ENCODE measurements around the gene CHD6. TPM values are rescaled to one million over a fixed set of nuclear protein-coding genes. Genes with fewer than 3 reads are reported as not detected.

Gene CHD6
- total and polyA plus RNA-seq, 4 donors: 31.5 to 81.0 (median 49.7) TPM

- no peak for DNase-seq (ENCODE audit: low read depth in 4 of 6, low spot score in 6 of 6)
- H3K36me3 ChIP-seq (ENCODE audit: control insufficient read depth, insufficient read depth, low read length): no peaks in the 10 kb centered on the region
- WGBS (ENCODE audit: insufficient coverage): 78% methylated on average over 1 of the region's 1 CpG
- no peaks in the 10 kb centered on the region for H3K9me3 ChIP-seq (ENCODE audit: control insufficient read depth, insufficient read depth, low read length)
- no peak overlapping the region for H3K27ac ChIP-seq (ENCODE audit: low read depth, low read length)
- H3K4me1 ChIP-seq (ENCODE audit: control insufficient read depth, insufficient read depth, low read length): peaks cover 17% of the 10 kb centered on the region
- no peak overlapping the region for H3K4me3 ChIP-seq (ENCODE audit: low read depth, low read length)
- H3K27me3 ChIP-seq (ENCODE audit: control insufficient read depth, insufficient read depth, low read length): no peaks in the 10 kb centered on the region
Observed at GRCh38 chr20:41615110-41615509, 3.1 kb downstream of the CHD6 start.

DNA sequence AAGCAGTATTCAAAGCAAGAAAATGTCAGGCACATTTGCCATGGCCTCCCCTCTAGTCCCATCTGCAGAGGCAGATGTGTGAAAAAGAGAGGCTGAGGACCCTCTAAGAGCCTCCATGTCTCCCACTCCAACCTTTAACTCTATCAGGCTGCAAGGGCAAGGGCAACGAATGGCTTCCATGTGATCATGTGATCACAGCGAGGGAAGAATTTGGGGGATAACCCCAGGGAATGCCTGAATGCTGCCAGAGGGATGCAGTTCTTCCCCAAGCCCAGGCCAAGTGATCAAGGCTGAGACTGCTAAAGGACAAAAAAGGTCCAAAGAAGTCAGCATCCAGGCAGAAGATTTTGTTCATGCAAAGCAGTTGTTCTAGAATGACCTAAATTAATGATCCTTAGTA lies 4.9 kb downstream of the CHD6 start:
- H3K27ac ChIP-seq (ENCODE audit: low read depth, low read length): no peak overlapping the region
- WGBS (ENCODE audit: insufficient coverage): 73% methylated on average over 2 of the region's 2 CpGs
- H3K4me1 ChIP-seq (ENCODE audit: control insufficient read depth, insufficient read depth, low read length): peaks cover 9% of the 10 kb centered on the region
- no peaks in the 10 kb centered on the region for H3K9me3 ChIP-seq (ENCODE audit: control insufficient read depth, insufficient read depth, low read length)
- H3K27me3 ChIP-seq (ENCODE audit: control insufficient read depth, insufficient read depth, low read length): no peaks in the 10 kb centered on the region
- no peak for DNase-seq (ENCODE audit: low read depth in 4 of 6, low spot score in 6 of 6)
- no peak overlapping the region for H3K4me3 ChIP-seq (ENCODE audit: low read depth, low read length)
- H3K36me3 ChIP-seq (ENCODE audit: control insufficient read depth, insufficient read depth, low read length): no peaks in the 10 kb centered on the region

DNA sequence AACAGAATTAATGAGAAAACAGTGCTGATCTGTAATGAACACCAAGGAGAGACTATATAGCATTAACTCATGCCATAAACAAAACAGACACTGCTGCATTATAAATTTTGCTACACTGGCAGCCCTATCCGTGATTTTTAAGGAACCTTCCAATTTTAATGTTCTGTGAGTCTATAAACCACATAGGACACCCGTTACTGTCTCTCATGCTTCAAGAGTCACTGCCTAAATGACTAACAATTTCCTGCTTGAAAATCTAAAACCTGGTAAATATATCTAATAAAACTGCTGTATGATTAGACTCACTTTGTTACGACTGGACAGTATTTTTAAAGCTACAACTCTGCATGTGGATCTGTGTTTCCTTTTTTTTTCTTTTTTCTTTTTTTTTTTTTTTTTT lies 8.7 kb downstream of the CHD6 start:
- no peaks in the 10 kb centered on the region for H3K9me3 ChIP-seq (ENCODE audit: control insufficient read depth, insufficient read depth, low read length)
- H3K4me1 ChIP-seq (ENCODE audit: control insufficient read depth, insufficient read depth, low read length): peaks cover 4% of the 10 kb centered on the region
- H3K4me3 ChIP-seq (ENCODE audit: low read depth, low read length): no peak overlapping the region
- H3K36me3 ChIP-seq (ENCODE audit: control insufficient read depth, insufficient read depth, low read length): no peaks in the 10 kb centered on the region
- DNase-seq (ENCODE audit: low read depth in 4 of 6, low spot score in 6 of 6): no peak
- no peak overlapping the region for H3K27ac ChIP-seq (ENCODE audit: low read depth, low read length)
- H3K27me3 ChIP-seq (ENCODE audit: control insufficient read depth, insufficient read depth, low read length): no peaks in the 10 kb centered on the region
- WGBS (ENCODE audit: insufficient coverage): 58% methylated on average over 2 of the region's 3 CpGs

GRCh38 chr20:41608606-41609005 lies 9.6 kb downstream of the CHD6 start:
- no CpG with 5 or more reads among the region's 2 CpGs for WGBS (ENCODE audit: insufficient coverage)
- no peaks in the 10 kb centered on the region for H3K9me3 ChIP-seq (ENCODE audit: control insufficient read depth, insufficient read depth, low read length)
- peaks cover 4% of the 10 kb centered on the region for H3K4me1 ChIP-seq (ENCODE audit: control insufficient read depth, insufficient read depth, low read length)

GRCh38 chr20:41607791-41608190 lies 10.4 kb downstream of the CHD6 start:
- Histone ChIP-seq H3K4me1 (ENCODE audit: control insufficient read depth, insufficient read depth, low read length) (no peaks in the 10 kb centered on the region), H3K36me3 (ENCODE audit: control insufficient read depth, insufficient read depth, low read length) (no peaks in the 10 kb centered on the region), H3K4me3 (ENCODE audit: low read depth, low read length) (no peak overlapping the region), H3K27ac (ENCODE audit: low read depth, low read length) (no peak overlapping the region), H3K27me3 (ENCODE audit: control insufficient read depth, insufficient read depth, low read length) (no peaks in the 10 kb centered on the region), H3K9me3 (ENCODE audit: control insufficient read depth, insufficient read depth, low read length) (no peaks in the 10 kb centered on the region)
- WGBS (ENCODE audit: insufficient coverage): no CpG with 5 or more reads among the region's 1 CpG
- DNase-seq (ENCODE audit: low read depth in 4 of 6, low spot score in 6 of 6): no peak

More at GRCh38 chr20:41608606-41609005, 9.6 kb downstream of the CHD6 start:
- Histone ChIP-seq H3K36me3 (ENCODE audit: control insufficient read depth, insufficient read depth, low read length) (no peaks in the 10 kb centered on the region), H3K27me3 (ENCODE audit: control insufficient read depth, insufficient read depth, low read length) (no peaks in the 10 kb centered on the region), H3K27ac (ENCODE audit: low read depth, low read length) (no peak overlapping the region), H3K4me3 (ENCODE audit: low read depth, low read length) (no peak overlapping the region)
- DNase-seq (ENCODE audit: low read depth in 4 of 6, low spot score in 6 of 6): no peak

DNA sequence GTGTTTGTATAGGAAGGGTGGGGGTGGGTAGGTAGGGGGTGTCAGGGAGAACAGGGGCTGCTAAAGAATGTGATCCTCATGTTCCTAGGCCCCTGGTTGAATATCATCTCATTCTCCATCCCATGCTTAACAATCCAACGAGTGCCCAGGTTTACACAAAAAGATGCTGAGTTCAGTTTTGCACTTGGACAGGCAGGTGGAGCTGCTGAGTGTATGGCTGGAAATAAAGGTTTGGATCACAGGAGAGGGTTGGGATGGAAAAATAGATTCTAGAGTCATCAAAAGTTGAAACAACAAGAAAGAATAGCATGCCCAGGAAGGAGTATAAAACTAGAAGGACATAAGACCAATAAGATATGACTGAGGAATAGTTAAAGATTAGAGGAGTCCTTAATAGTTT lies 14.2 kb downstream of the CHD6 start:
- Histone ChIP-seq H3K36me3 (ENCODE audit: control insufficient read depth, insufficient read depth, low read length) (no peaks in the 10 kb centered on the region), H3K27me3 (ENCODE audit: control insufficient read depth, insufficient read depth, low read length) (no peaks in the 10 kb centered on the region), H3K27ac (ENCODE audit: low read depth, low read length) (no peak overlapping the region), H3K4me3 (ENCODE audit: low read depth, low read length) (no peak overlapping the region), H3K9me3 (ENCODE audit: control insufficient read depth, insufficient read depth, low read length) (peaks cover 10% of the 10 kb centered on the region), H3K4me1 (ENCODE audit: control insufficient read depth, insufficient read depth, low read length) (peaks cover 3% of the 10 kb centered on the region)
- DNase-seq (ENCODE audit: low read depth in 4 of 6, low spot score in 6 of 6): no peak
- WGBS (ENCODE audit: insufficient coverage): no CpG with 5 or more reads among the region's 1 CpG

DNA sequence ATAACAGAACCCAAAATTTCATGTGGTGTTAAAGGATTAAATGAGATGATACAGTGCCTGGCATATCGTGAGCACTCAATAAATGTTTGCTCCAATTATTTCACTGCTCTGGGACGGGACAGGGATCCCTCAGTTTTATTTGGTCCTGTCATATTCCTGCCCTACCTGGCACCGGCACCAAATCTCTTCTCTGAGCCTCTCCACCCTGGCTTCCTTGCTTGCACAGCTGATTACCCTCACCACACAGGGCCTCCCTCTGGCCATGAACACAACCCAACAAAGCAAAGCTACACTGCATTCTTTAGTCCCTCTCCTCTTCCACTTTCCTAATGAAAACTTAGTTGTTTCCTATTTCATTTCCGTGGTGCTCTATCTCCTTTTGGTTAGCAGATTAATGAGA lies 16.4 kb downstream of the CHD6 start:
- Histone ChIP-seq H3K36me3 (ENCODE audit: control insufficient read depth, insufficient read depth, low read length) (no peaks in the 10 kb centered on the region), H3K27me3 (ENCODE audit: control insufficient read depth, insufficient read depth, low read length) (no peaks in the 10 kb centered on the region), H3K4me3 (ENCODE audit: low read depth, low read length) (no peak overlapping the region), H3K9me3 (ENCODE audit: control insufficient read depth, insufficient read depth, low read length) (peaks cover 15% of the 10 kb centered on the region), H3K27ac (ENCODE audit: low read depth, low read length) (no peak overlapping the region), H3K4me1 (ENCODE audit: control insufficient read depth, insufficient read depth, low read length) (peaks cover 3% of the 10 kb centered on the region)
- no peak for DNase-seq (ENCODE audit: low read depth in 4 of 6, low spot score in 6 of 6)
- WGBS (ENCODE audit: insufficient coverage): 97% methylated on average over 3 of the region's 4 CpGs

GRCh38 chr20:41600926-41601631 lies 17.1 kb downstream of the CHD6 start:
- H3K27ac ChIP-seq (ENCODE audit: low read depth, low read length): no peak overlapping the region
- H3K4me1 ChIP-seq (ENCODE audit: control insufficient read depth, insufficient read depth, low read length): peaks cover 3% of the 10 kb centered on the region
- no peaks in the 10 kb centered on the region for H3K27me3 ChIP-seq (ENCODE audit: control insufficient read depth, insufficient read depth, low read length)
- H3K9me3 ChIP-seq (ENCODE audit: control insufficient read depth, insufficient read depth, low read length): peaks cover 15% of the 10 kb centered on the region
- no CpG with 5 or more reads among the region's 3 CpGs for WGBS (ENCODE audit: insufficient coverage)
- no peaks in the 10 kb centered on the region for H3K36me3 ChIP-seq (ENCODE audit: control insufficient read depth, insufficient read depth, low read length)
- no peak overlapping the region for H3K4me3 ChIP-seq (ENCODE audit: low read depth, low read length)
- DNase-seq (ENCODE audit: low read depth in 4 of 6, low spot score in 6 of 6): no peak

DNA sequence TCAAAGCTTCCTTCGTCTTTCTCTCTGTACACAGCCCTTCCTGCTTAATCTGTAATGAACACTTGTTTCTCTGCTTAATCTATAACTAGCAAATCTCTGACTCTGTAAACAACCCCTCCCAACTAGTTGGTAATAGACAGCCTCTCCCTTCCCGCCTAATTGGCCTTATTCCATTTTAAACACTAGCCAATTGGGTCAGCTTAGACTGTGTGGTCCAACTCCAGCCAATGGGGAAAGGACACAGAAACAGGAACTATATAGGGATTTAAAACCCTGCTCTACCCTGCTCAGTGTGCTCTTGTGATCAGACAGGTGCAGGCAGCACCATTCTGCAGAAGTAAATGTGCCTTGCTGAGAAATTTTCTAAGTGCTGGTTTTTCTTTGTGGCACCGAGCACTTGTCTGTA lies 18.5 kb downstream of the CHD6 start:
- DNase-seq (ENCODE audit: low read depth in 4 of 6, low spot score in 6 of 6): no peak
- Histone ChIP-seq H3K27me3 (ENCODE audit: control insufficient read depth, insufficient read depth, low read length) (no peaks in the 10 kb centered on the region), H3K36me3 (ENCODE audit: control insufficient read depth, insufficient read depth, low read length) (no peaks in the 10 kb centered on the region), H3K9me3 (ENCODE audit: control insufficient read depth, insufficient read depth, low read length) (peaks cover 15% of the 10 kb centered on the region), H3K4me3 (ENCODE audit: low read depth, low read length) (no peak overlapping the region), H3K4me1 (ENCODE audit: control insufficient read depth, insufficient read depth, low read length) (peaks cover 3% of the 10 kb centered on the region), H3K27ac (ENCODE audit: low read depth, low read length) (no peak overlapping the region)
- 60% methylated on average over 1 of the region's 3 CpGs for WGBS (ENCODE audit: insufficient coverage)

- Histone ChIP-seq H3K4me1 (ENCODE audit: control insufficient read depth, insufficient read depth, low read length) (peaks cover 3% of the 10 kb centered on the region), H3K27ac (ENCODE audit: low read depth, low read length) (no peak overlapping the region), H3K9me3 (ENCODE audit: control insufficient read depth, insufficient read depth, low read length) (peaks cover 15% of the 10 kb centered on the region), H3K27me3 (ENCODE audit: control insufficient read depth, insufficient read depth, low read length) (no peaks in the 10 kb centered on the region), H3K36me3 (ENCODE audit: control insufficient read depth, insufficient read depth, low read length) (no peaks in the 10 kb centered on the region), H3K4me3 (ENCODE audit: low read depth, low read length) (no peak overlapping the region)
- WGBS (ENCODE audit: insufficient coverage): no CpG with 5 or more reads among the region's 6 CpGs
- DNase-seq (ENCODE audit: low read depth in 4 of 6, low spot score in 6 of 6): no peak
Observed at GRCh38 chr20:41598719-41599118, 19.5 kb downstream of the CHD6 start.
